ENCODE results near the gene CHST8. TPM values are rescaled to one million over a fixed set of nuclear protein-coding genes. Genes with fewer than 3 reads are reported as not detected.

CHST8 gene
- total and polyA plus RNA-seq, 2 of the 13 experiments (the other 11 are each of a cell fraction or from before 2014, with no cell fraction given), result not detected

- TF ChIP-seq ZHX2 (IDR thresholded peaks at IDR 0.05; ENCODE audit: low read depth) (peak; percentile 61; the same call in 1 of the 2 replicates), ZHX2 (CRISPR knock-in tag; IDR thresholded peaks at IDR 0.05; ENCODE audit: borderline replicate concordance) (no peak), KLF6 (CRISPR knock-in tag; IDR thresholded peaks at IDR 0.05) (no peak; the same call in 1 of the 2 replicates), RNF2 (conservative IDR thresholded peaks at IDR 0.05; ENCODE audit: low read depth) (no peak), ZSCAN21 (CRISPR knock-in tag; IDR thresholded peaks at IDR 0.05; ENCODE audit: borderline replicate concordance) (peak; percentile 47; the same call in 1 of the 2 replicates), ZNF800 (CRISPR knock-in tag; IDR thresholded peaks at IDR 0.05) (peak; percentile 82), TFDP1 (CRISPR knock-in tag; IDR thresholded peaks at IDR 0.05; ENCODE audit: borderline replicate concordance) (peak; percentile 68; the same call in 1 of the 2 replicates), TAF1 (CRISPR knock-in tag; IDR thresholded peaks at IDR 0.05) (peak; percentile 49; the same call in 1 of the 2 replicates), JARID2 (CRISPR knock-in tag; IDR thresholded peaks at IDR 0.05; ENCODE audit: insufficient replicate concordance) (no peak), ZNF619 (CRISPR knock-in tag; IDR thresholded peaks at IDR 0.05) (no peak)
- TF ChIP-seq, protein P1, sequence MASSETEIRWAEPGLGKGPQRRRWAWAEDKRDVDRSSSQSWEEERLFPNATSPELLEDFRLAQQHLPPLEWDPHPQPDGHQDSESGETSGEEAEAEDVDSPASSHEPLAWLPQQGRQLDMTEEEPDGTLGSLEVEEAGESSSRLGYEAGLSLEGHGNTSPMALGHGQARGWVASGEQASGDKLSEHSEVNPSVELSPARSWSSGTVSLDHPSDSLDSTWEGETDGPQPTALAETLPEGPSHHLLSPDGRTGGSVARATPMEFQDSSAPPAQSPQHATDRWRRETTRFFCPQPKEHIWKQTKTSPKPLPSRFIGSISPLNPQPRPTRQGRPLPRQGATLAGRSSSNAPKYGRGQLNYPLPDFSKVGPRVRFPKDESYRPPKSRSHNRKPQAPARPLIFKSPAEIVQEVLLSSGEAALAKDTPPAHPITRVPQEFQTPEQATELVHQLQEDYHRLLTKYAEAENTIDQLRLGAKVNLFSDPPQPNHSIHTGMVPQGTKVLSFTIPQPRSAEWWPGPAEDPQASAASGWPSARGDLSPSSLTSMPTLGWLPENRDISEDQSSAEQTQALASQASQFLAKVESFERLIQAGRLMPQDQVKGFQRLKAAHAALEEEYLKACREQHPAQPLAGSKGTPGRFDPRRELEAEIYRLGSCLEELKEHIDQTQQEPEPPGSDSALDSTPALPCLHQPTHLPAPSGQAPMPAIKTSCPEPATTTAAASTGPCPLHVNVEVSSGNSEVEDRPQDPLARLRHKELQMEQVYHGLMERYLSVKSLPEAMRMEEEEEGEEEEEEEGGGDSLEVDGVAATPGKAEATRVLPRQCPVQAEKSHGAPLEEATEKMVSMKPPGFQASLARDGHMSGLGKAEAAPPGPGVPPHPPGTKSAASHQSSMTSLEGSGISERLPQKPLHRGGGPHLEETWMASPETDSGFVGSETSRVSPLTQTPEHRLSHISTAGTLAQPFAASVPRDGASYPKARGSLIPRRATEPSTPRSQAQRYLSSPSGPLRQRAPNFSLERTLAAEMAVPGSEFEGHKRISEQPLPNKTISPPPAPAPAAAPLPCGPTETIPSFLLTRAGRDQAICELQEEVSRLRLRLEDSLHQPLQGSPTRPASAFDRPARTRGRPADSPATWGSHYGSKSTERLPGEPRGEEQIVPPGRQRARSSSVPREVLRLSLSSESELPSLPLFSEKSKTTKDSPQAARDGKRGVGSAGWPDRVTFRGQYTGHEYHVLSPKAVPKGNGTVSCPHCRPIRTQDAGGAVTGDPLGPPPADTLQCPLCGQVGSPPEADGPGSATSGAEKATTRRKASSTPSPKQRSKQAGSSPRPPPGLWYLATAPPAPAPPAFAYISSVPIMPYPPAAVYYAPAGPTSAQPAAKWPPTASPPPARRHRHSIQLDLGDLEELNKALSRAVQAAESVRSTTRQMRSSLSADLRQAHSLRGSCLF (CRISPR knock-in tag; IDR thresholded peaks at IDR 0.05; ENCODE audit: borderline replicate concordance), result no peak
- TF ChIP-seq, protein P2, sequence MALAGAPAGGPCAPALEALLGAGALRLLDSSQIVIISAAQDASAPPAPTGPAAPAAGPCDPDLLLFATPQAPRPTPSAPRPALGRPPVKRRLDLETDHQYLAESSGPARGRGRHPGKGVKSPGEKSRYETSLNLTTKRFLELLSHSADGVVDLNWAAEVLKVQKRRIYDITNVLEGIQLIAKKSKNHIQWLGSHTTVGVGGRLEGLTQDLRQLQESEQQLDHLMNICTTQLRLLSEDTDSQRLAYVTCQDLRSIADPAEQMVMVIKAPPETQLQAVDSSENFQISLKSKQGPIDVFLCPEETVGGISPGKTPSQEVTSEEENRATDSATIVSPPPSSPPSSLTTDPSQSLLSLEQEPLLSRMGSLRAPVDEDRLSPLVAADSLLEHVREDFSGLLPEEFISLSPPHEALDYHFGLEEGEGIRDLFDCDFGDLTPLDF (CRISPR knock-in tag; IDR thresholded peaks at IDR 0.05), result no peak; the same call in 1 of the 2 replicates
Measured at GRCh38 chr19:33795370-33796163, 173.8 kb downstream of the CHST8 start (continued).

Data from HepG2 (cell line).